HL-60 (cell line): ENCODE results near the gene CTSL.

Experiments
- POLR2AphosphoS5 ChIP-seq: IDR thresholded peaks from 2 replicates; pipeline ENCODE4 v1.6.1; 2012; ENCODE audit warnings: low read depth
- TF ChIP-seq, protein P1 (sequence below): IDR thresholded peaks from one replicate; pipeline ENCODE4 v1.5.1; 2011; ENCODE audit warnings: low read length, control low read depth, inconsistent platforms; ENCODE audit not compliant: insufficient read depth

DNA sequence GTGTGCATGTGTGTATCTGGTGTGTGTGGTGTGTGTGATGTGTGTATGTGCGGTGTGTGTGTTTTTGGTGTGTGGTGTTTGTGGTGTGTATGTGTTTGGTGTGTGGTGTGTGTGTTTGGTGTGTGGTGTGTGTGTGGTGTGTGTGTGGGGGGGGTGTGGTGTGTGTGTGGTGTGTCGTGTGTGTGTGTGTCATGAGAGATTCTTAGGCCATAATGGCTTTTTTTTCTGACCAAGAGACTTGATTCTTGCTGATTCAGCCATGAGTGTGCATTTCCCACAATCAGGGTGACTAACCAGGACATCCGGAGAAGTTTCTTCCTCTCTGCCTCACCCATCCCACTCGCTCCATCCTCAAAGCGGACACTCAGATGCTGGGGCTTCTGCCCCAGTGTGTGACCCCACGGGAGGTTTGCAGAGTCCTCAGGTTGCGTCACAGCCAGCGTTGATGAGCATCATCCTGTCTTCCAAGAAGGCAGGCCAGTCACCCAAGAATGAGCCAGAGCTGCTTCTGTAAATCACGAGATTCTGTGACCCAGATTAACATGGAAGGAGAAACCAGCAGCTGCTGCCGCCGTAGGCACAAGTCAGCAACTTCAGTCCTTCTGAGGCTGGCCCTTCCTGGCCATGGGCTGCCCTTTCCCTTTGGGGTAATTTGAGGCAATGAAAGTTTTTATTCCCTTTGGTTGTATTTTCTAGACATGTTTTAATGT, 12.5 kb upstream of the CTSL start:
- TF ChIP-seq, protein P1, sequence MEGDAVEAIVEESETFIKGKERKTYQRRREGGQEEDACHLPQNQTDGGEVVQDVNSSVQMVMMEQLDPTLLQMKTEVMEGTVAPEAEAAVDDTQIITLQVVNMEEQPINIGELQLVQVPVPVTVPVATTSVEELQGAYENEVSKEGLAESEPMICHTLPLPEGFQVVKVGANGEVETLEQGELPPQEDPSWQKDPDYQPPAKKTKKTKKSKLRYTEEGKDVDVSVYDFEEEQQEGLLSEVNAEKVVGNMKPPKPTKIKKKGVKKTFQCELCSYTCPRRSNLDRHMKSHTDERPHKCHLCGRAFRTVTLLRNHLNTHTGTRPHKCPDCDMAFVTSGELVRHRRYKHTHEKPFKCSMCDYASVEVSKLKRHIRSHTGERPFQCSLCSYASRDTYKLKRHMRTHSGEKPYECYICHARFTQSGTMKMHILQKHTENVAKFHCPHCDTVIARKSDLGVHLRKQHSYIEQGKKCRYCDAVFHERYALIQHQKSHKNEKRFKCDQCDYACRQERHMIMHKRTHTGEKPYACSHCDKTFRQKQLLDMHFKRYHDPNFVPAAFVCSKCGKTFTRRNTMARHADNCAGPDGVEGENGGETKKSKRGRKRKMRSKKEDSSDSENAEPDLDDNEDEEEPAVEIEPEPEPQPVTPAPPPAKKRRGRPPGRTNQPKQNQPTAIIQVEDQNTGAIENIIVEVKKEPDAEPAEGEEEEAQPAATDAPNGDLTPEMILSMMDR: no peak
- no peak for TF ChIP-seq POLR2AphosphoS5
